Gastrocnemius medialis (tissue), 4 donors: Measurements from ENCODE around the gene GTSE1.

Experiments used
- POLR2A ChIP-seq, 2 donors: fragments of 450-650 bp; IDR thresholded peaks; one replicate each; pipeline ENCODE4 v1.6.1; 2017; ENCODE audit warnings: antibody characterized with exemption in 2 of 2, mild to moderate bottlenecking in 2 of 2, moderate library complexity in 2 of 2
- TF ChIP-seq, protein P1 (sequence below), 5 experiments: fragments of 450-650 bp in 3 of 5; fragments of 200-600 bp in 2 of 5; sonication (generic) in 2 of 5; IDR thresholded peaks in 4 of 5; conservative IDR thresholded peaks in 1 of 5; 1 replicate in 4 of 5; 2 replicates in 1 of 5; pipeline ENCODE4 v1.5.1; 2016 to 2019; ENCODE audit warnings: antibody characterized with exemption in 5 of 5, mild to moderate bottlenecking in 3 of 5, moderate library complexity in 3 of 5

DNA sequence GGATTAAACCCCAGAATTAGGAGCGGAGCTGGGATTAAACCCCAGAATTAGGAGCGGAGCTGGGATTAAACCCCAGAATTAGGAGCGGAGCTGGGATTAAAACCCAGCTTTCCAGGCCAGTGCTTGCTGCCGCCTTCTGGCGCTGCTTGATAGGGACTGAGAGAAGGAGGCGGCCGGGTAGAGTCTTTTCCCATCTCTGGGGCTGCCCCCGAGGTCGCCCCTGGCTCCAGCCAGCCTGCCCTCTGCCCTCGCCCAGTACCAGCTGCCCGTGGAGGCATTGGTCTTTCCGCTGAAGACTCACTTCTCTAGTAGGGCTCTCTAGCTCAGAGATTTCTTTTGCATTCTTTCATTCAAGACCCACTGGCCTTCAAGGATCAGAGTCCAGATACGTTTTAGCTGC is 44.0 kb downstream of the GTSE1 start:
- TF ChIP-seq, protein P1, sequence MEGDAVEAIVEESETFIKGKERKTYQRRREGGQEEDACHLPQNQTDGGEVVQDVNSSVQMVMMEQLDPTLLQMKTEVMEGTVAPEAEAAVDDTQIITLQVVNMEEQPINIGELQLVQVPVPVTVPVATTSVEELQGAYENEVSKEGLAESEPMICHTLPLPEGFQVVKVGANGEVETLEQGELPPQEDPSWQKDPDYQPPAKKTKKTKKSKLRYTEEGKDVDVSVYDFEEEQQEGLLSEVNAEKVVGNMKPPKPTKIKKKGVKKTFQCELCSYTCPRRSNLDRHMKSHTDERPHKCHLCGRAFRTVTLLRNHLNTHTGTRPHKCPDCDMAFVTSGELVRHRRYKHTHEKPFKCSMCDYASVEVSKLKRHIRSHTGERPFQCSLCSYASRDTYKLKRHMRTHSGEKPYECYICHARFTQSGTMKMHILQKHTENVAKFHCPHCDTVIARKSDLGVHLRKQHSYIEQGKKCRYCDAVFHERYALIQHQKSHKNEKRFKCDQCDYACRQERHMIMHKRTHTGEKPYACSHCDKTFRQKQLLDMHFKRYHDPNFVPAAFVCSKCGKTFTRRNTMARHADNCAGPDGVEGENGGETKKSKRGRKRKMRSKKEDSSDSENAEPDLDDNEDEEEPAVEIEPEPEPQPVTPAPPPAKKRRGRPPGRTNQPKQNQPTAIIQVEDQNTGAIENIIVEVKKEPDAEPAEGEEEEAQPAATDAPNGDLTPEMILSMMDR (IDR thresholded peaks at IDR 0.05 in 4 of 5, conservative IDR thresholded peaks at IDR 0.05 in 1 of 5) = no peak
- TF ChIP-seq POLR2A (IDR thresholded peaks at IDR 0.05) = no peak
